ENCODE results near the gene RNF115. TPM values are rescaled to one million over a fixed set of nuclear protein-coding genes. Genes with fewer than 3 reads are reported as not detected.
A peak's percentile ranks its signal among the peaks of the same experiment; 100 is the strongest.

Gene RNF115
- total and polyA plus RNA-seq, 2 of the 13 experiments (the other 11 are each of a cell fraction or from before 2014, with no cell fraction given) = 6.0 to 10.1 TPM

DNA sequence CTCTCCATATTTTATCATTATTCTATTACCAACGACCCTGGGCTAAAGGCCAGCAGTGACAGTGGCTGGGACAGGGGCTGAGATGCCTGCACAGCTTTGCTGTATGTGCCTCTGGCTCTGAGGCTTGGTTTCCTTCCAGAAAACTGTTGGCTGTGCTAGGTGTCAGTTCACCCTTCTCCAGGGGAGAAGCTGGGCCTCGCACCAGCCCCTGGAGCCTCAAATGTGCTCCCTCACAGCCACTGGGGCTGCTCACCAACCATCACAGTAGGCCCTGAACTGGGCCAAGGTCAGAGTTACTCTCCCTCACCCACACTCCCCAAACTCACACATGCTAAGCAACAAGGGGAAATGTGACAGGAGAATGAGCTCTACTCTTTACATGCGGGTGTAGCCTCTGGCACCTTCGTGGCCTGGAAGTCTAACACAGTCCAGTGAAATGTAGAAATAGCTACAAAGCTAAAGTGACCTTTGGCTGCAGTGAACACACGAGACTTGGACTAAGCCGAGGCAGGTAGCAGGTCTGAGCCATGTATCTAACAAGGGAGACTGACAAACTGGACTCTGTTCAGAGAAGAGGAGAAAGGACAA, 109.3 kb downstream of the RNF115 start (continued):
- TF ChIP-seq, protein P1, sequence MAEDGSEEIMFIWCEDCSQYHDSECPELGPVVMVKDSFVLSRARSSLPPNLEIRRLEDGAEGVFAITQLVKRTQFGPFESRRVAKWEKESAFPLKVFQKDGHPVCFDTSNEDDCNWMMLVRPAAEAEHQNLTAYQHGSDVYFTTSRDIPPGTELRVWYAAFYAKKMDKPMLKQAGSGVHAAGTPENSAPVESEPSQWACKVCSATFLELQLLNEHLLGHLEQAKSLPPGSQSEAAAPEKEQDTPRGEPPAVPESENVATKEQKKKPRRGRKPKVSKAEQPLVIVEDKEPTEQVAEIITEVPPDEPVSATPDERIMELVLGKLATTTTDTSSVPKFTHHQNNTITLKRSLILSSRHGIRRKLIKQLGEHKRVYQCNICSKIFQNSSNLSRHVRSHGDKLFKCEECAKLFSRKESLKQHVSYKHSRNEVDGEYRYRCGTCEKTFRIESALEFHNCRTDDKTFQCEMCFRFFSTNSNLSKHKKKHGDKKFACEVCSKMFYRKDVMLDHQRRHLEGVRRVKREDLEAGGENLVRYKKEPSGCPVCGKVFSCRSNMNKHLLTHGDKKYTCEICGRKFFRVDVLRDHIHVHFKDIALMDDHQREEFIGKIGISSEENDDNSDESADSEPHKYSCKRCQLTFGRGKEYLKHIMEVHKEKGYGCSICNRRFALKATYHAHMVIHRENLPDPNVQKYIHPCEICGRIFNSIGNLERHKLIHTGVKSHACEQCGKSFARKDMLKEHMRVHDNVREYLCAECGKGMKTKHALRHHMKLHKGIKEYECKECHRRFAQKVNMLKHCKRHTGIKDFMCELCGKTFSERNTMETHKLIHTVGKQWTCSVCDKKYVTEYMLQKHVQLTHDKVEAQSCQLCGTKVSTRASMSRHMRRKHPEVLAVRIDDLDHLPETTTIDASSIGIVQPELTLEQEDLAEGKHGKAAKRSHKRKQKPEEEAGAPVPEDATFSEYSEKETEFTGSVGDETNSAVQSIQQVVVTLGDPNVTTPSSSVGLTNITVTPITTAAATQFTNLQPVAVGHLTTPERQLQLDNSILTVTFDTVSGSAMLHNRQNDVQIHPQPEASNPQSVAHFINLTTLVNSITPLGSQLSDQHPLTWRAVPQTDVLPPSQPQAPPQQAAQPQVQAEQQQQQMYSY (CRISPR knock-in tag; IDR thresholded peaks at IDR 0.05) = peak; percentile 27; the same call in 1 of the 2 replicates
- TF ChIP-seq ZNF678 (CRISPR knock-in tag; IDR thresholded peaks at IDR 0.05) (0 out of 2 replicates have a peak, but pooled peaks have one; percentile 71), DR1 (CRISPR knock-in tag; IDR thresholded peaks at IDR 0.05) (no peak; the same call in 1 of the 2 replicates), TBX2 (CRISPR knock-in tag; IDR thresholded peaks at IDR 0.05; ENCODE audit: borderline replicate concordance) (peak; percentile 66), ZFX (CRISPR knock-in tag; IDR thresholded peaks at IDR 0.05; ENCODE audit: low read depth) (peak; percentile 92), ZNF143 (CRISPR knock-in tag; IDR thresholded peaks at IDR 0.05) (no peak), YEATS2 (CRISPR knock-in tag; IDR thresholded peaks at IDR 0.05; ENCODE audit: borderline replicate concordance) (peak; percentile 51; the same call in 1 of the 2 replicates), NR2F1 (CRISPR knock-in tag; IDR thresholded peaks at IDR 0.05) (peak; percentile 31 to 45; a peak in 1 of 4 replicates), ZNF446 (CRISPR knock-in tag; IDR thresholded peaks at IDR 0.05) (0 out of 2 replicates have a peak, but pooled peaks have one; percentile 47), ZNF761 (CRISPR knock-in tag; conservative IDR thresholded peaks at IDR 0.05) (peak; percentile 80; the same call in 1 of the 2 replicates)
- TF ChIP-seq, protein P2, sequence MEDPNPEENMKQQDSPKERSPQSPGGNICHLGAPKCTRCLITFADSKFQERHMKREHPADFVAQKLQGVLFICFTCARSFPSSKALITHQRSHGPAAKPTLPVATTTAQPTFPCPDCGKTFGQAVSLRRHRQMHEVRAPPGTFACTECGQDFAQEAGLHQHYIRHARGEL (CRISPR knock-in tag; IDR thresholded peaks at IDR 0.05) = no peak
- TF ChIP-seq, protein P3, sequence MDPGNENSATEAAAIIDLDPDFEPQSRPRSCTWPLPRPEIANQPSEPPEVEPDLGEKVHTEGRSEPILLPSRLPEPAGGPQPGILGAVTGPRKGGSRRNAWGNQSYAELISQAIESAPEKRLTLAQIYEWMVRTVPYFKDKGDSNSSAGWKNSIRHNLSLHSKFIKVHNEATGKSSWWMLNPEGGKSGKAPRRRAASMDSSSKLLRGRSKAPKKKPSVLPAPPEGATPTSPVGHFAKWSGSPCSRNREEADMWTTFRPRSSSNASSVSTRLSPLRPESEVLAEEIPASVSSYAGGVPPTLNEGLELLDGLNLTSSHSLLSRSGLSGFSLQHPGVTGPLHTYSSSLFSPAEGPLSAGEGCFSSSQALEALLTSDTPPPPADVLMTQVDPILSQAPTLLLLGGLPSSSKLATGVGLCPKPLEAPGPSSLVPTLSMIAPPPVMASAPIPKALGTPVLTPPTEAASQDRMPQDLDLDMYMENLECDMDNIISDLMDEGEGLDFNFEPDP (CRISPR knock-in tag; conservative IDR thresholded peaks at IDR 0.05) = peak; percentile 94; the same call in 1 of the 2 replicates
- TF ChIP-seq, protein P4, sequence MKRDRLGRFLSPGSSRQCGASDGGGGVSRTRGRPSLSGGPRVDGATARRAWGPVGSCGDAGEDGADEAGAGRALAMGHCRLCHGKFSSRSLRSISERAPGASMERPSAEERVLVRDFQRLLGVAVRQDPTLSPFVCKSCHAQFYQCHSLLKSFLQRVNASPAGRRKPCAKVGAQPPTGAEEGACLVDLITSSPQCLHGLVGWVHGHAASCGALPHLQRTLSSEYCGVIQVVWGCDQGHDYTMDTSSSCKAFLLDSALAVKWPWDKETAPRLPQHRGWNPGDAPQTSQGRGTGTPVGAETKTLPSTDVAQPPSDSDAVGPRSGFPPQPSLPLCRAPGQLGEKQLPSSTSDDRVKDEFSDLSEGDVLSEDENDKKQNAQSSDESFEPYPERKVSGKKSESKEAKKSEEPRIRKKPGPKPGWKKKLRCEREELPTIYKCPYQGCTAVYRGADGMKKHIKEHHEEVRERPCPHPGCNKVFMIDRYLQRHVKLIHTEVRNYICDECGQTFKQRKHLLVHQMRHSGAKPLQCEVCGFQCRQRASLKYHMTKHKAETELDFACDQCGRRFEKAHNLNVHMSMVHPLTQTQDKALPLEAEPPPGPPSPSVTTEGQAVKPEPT (CRISPR knock-in tag; IDR thresholded peaks at IDR 0.05; ENCODE audit: low read depth) = peak; percentile 89; the same call in 1 of the 2 replicates
- TF ChIP-seq, protein P5, sequence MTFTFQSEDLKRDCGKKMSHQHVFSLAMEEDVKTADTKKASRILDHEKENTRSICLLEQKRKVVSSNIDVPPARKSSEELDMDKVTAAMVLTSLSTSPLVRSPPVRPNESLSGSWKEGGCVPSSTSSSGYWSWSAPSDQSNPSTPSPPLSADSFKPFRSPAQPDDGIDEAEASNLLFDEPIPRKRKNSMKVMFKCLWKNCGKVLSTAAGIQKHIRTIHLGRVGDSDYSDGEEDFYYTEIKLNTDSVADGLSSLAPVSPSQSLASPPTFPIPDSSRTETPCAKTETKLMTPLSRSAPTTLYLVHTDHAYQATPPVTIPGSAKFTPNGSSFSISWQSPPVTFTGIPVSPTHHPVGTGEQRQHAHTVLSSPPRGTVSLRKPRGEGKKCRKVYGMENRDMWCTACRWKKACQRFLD (CRISPR knock-in tag; IDR thresholded peaks at IDR 0.05; ENCODE audit: borderline replicate concordance) = 0 out of 2 replicates have a peak, but pooled peaks have one; percentile 74
- TF ChIP-seq, protein P6, sequence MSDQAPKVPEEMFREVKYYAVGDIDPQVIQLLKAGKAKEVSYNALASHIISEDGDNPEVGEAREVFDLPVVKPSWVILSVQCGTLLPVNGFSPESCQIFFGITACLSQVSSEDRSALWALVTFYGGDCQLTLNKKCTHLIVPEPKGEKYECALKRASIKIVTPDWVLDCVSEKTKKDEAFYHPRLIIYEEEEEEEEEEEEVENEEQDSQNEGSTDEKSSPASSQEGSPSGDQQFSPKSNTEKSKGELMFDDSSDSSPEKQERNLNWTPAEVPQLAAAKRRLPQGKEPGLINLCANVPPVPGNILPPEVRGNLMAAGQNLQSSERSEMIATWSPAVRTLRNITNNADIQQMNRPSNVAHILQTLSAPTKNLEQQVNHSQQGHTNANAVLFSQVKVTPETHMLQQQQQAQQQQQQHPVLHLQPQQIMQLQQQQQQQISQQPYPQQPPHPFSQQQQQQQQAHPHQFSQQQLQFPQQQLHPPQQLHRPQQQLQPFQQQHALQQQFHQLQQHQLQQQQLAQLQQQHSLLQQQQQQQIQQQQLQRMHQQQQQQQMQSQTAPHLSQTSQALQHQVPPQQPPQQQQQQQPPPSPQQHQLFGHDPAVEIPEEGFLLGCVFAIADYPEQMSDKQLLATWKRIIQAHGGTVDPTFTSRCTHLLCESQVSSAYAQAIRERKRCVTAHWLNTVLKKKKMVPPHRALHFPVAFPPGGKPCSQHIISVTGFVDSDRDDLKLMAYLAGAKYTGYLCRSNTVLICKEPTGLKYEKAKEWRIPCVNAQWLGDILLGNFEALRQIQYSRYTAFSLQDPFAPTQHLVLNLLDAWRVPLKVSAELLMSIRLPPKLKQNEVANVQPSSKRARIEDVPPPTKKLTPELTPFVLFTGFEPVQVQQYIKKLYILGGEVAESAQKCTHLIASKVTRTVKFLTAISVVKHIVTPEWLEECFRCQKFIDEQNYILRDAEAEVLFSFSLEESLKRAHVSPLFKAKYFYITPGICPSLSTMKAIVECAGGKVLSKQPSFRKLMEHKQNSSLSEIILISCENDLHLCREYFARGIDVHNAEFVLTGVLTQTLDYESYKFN (CRISPR knock-in tag; conservative IDR thresholded peaks at IDR 0.05) = peak; percentile 74

Data from HepG2 (cell line).